ENCODE results near the gene CCDC172. TPM values are rescaled to one million over a fixed set of nuclear protein-coding genes. Genes with fewer than 3 reads are reported as not detected.
"Not testable (repeated sequence)": the region's sequence is repeated elsewhere in the genome, so short reads cannot be mapped to it uniquely, and the experiment has no call there.

The CCDC172 gene
- total RNA-seq, 1 experiment from 2014 or later: not detected

DNA sequence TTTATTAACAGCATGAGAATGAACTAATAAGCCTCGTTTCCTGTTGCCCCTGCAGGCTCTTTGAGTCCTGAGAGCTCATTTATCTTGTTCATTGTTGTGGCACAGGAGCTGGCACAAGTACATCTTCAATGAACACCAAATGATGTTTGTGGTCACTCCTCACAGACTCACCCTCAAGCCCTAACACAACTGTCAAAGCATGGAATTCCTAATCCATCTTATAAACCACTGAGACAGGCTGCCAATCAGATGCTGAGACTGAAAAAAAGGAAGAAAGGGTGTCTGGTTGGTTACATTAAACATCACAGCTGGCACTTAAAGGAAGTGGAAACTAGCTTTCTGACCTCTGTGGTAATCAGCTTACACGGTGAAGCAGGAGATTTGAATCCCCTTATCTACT lies 7.7 kb upstream of the CCDC172 start:
- no peak for DNase-seq
- no peaks in the 10 kb centered on the region for H3K27me3 ChIP-seq
- no peak overlapping the region for H3K4me3 ChIP-seq
- H3K36me3 ChIP-seq: no peaks in the 10 kb centered on the region
- no peaks in the 10 kb centered on the region for H3K9me3 ChIP-seq

DNA sequence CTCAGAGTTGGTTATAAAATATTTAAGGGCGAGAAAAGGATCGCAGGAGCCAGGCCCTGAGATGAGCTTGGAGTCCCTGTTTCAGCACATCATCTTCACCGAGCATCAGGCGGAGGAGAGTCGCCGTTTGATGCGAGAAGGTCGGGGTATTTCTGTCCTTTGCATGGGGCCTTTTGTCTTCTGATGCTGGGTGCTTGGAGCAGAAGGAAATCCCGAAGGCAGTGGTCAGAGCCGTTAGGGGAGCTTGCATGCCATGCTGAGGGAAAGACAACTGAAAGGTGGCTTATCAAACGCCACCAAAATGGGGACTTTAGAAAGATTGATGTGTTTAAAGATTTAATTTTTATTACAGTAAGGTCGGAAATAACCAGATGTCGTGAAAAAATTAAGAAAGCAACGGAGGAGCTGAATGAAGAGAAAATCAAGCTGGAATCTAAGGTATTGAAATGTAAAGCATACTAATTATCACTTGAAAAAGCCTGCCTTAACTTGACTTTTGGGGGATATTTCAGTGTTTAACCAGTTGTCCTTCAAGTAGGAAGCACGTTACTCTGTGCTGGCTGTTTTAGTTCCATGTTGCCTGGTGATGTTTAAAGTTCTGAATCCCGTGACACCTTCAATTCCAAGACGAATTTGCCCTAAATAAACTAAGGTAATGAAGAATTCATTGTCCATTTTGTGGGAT lies 845 bp downstream of the CCDC172 start:
- DNase-seq: no peak
- Histone ChIP-seq H3K9me3 (no peaks in the 10 kb centered on the region), H3K27me3 (no peaks in the 10 kb centered on the region)

DNA sequence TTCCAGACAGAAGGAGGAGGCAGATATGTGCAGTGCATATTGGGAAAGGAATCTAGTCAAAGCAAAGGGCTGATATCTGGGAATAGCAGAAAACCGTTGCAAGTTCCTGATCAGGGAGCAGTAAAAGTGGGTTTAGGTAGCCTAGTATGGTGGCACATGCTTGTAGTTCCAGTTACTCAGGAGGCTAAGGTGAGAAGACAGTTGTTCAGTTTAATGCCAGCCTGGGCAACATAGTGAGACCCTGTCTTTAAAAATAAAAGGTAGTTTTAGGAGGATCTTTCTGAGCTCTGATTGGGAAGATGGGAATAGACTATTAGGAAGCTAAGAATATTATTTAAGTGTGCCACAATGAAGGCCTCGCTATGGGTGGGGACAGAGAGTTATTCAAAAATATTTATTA lies 1.7 kb downstream of the CCDC172 start:
- Histone ChIP-seq H3K9me3 (no peaks in the 10 kb centered on the region), H3K36me3 (no peaks in the 10 kb centered on the region), H3K27me3 (no peaks in the 10 kb centered on the region), H3K4me3 (no peak overlapping the region)
- DNase-seq: no peak

More for the DNA sequence above, 845 bp downstream of the CCDC172 start:
- H3K4me3 ChIP-seq: no peak overlapping the region
- no peaks in the 10 kb centered on the region for H3K36me3 ChIP-seq

DNA sequence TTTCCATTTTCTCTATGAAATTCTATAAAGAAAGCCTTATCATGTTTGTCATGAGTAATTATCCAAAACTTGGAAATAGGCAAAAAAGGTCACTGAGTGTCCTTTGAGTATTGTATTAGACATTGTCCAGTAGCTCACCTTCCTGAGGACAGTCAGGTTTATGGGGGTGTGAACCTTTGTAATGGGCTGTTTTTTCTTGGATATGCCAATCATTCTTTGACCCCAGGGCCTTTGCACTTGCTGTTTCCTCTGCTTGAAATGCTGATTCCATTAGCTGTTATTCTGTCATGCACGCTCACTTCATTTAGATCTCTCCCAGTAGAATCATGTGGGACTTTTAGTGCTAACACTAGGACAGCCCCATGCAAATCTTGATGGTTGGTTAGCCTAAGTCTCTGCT lies 4.9 kb downstream of the CCDC172 start:
- Histone ChIP-seq H3K4me3 (no peak overlapping the region), H3K9me3 (no peaks in the 10 kb centered on the region), H3K36me3 (no peaks in the 10 kb centered on the region), H3K27me3 (no peaks in the 10 kb centered on the region)
- no peak for DNase-seq

DNA sequence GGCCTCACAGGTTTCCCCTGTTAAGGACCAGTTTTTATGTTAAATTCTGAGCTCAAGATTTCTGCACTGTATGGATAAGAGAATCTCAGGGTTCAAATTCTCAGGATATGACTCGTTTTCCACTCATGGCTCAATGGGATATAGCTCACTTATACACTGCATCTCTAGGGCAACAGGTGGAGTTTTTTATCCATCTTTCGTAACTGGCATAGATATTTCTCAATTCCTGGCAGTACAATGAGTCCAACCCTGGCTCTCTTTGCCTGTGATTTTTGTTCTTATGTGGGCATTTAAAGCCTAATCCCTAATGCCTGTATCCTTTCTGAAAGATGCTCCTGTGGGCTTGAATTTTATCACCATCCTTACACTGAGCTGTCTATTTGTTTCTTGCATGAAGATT lies 7.6 kb downstream of the CCDC172 start:
- no peak overlapping the region for H3K4me3 ChIP-seq
- no peak for DNase-seq

DNA sequence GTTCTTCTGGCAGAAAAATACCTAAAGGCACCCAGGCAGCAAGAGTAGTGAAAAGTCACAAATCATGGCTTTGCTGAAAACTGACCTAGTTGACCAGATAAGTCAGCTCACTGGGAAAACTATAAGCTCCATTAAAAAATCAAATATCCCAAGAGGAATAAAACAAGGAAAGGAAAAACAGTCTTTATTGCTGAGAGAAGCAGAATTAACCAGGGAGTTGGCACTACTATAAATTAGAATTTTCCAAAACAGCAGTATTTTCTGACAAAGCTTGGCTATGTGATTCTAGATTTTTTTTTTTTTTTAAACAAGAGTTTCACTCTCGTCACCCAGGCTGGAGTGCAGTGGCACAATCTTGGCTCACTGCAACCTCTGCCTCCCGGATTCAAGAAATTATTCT lies 12.6 kb downstream of the CCDC172 start:
- no peak for DNase-seq
- H3K4me3 ChIP-seq: no peak overlapping the region
- no peaks in the 10 kb centered on the region for H3K27me3 ChIP-seq
- no peaks in the 10 kb centered on the region for H3K9me3 ChIP-seq
- no peaks in the 10 kb centered on the region for H3K36me3 ChIP-seq

More for the DNA sequence above, 7.6 kb downstream of the CCDC172 start:
- Histone ChIP-seq H3K27me3 (no peaks in the 10 kb centered on the region), H3K36me3 (no peaks in the 10 kb centered on the region), H3K9me3 (no peaks in the 10 kb centered on the region)

DNA sequence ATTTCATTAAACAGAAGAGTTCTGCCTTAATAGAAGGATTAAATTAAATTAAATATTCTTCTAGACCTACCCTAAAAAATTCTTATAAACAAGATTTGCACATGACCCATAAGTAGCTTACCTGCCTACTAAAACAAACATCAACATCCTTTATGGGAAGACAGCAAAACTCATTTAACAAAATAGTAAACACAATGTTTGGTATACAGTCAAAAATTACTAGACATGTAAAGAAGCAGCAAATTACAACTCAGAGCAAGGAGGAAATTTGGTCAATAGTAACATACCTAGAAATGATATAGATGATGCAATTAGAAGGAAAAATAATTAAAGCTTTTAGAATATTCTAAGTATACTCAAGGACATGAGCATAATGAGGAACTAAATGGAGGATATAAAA lies 27.9 kb downstream of the CCDC172 start:
- Histone ChIP-seq H3K9me3 (0 out of 2 replicates have a peak, but pooled peaks cover 2% of the 10 kb centered on the region), H3K27me3 (no peaks in the 10 kb centered on the region), H3K36me3 (no peaks in the 10 kb centered on the region), H3K4me3 (no peak overlapping the region)
- DNase-seq: no peak

DNA sequence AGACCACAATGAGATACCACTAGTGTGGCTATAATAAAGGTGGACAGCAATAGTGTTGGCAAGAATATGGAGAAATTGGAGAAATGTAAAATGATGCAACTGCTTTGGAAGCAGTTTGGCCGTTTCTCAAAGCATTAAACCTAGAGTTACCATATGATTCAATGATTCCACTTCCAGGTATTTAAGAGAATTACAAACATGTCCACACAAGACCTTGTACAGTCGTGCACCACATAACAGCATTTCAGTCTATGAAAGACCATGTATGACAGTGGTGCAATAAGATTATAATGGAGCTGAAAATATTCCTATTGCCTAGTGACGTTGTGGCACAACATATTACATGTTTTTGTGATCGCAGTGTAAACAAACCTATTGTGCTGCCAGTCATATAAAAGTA lies 29.6 kb downstream of the CCDC172 start:
- H3K27me3 ChIP-seq: no peaks in the 10 kb centered on the region

DNA sequence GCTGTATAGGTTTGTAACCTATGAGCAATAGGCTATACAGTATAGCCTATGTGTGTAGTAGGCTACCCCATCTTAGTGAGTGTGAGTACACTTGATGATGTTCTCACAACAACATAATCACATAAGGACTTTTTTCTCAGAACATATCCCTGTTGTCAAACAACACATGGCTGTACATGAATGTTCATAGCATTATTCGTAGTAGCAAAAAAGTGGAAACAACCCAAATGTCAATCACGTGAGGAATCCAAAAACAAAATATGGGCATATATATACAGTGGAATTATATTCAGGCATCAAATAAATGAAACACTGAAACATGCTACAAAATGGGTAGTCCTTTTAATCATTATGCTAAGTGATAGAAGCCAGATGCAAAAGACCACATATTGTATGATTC lies 31.1 kb downstream of the CCDC172 start:
- Histone ChIP-seq H3K27me3 (no peaks in the 10 kb centered on the region), H3K4me3 (no peak overlapping the region), H3K9me3 (0 out of 2 replicates have a peak, but pooled peaks cover 2% of the 10 kb centered on the region), H3K36me3 (no peaks in the 10 kb centered on the region)
- no peak for DNase-seq

More for the DNA sequence above, 29.6 kb downstream of the CCDC172 start:
- Histone ChIP-seq H3K9me3 (0 out of 2 replicates have a peak, but pooled peaks cover 2% of the 10 kb centered on the region), H3K4me3 (no peak overlapping the region), H3K36me3 (no peaks in the 10 kb centered on the region)
- no peak for DNase-seq

DNA sequence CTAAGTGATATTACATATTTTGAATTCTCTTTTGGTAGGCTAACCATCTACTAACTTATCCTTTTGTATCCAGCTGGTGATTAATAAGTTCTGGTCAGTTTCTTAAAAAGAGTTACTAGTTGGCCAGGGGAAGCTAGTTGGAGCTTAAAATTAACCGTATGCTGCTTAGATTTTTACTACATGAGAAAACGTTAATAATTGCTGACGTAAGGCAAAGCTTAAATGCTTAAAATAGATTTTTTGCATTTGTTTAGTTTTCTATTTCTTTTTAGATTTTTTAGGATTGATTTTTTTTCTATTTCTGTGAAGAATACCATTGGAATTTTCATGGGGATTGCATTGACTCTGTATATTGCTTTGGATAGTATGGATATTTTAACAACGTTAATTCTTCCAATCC lies 32.6 kb downstream of the CCDC172 start:
- Histone ChIP-seq H3K27me3 (no peaks in the 10 kb centered on the region), H3K9me3 (0 out of 2 replicates have a peak, but pooled peaks cover 2% of the 10 kb centered on the region), H3K4me3 (no peak overlapping the region), H3K36me3 (no peaks in the 10 kb centered on the region)
- DNase-seq: no peak

DNA sequence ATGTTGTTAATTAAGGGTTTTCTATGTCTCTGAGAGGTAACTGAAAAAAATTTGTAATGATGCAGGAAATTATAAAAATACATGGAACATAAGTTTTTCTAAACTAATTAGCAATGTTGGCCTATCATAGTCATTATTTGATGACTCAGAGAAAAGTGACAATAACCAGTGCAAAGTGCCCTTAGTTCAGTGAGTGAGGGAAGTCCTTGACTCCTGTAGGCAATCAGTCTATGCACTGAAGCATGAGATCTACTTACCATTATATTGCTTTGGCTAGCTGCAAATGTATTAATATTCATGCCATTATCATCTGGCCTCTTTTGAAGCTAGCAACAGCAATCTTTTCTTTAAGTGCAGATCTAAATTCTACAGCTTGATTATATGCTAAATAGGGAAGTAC lies 40.6 kb downstream of the CCDC172 start:
- DNase-seq: no peak
- no peaks in the 10 kb centered on the region for H3K36me3 ChIP-seq
- H3K4me3 ChIP-seq: no peak overlapping the region
- H3K27me3 ChIP-seq: no peaks in the 10 kb centered on the region
- H3K9me3 ChIP-seq: no peaks in the 10 kb centered on the region

DNA sequence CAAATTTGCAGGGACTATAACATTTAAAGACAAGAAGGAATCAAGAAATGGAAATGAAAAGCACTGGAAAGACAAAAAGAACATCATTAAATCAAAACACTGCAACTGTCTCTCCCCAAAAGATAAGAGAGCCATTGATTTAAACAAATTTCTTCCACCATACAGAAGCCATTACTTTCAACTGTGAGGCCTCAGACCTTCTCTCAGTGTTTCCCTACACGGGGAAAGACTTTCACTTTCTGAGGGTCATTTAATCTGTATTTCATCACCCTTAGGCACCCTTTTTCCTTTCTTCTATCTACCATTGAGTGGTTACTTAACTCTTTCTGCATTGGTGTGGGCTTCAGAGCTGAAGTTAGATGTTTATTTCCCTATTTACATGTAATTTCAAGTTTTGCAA lies 47.5 kb downstream of the CCDC172 start:
- Histone ChIP-seq H3K4me3 (peak overlapping the region; percentile 40), H3K27me3 (no peaks in the 10 kb centered on the region), H3K9me3 (no peaks in the 10 kb centered on the region), H3K36me3 (no peaks in the 10 kb centered on the region)
- DNase-seq: no peak

DNA sequence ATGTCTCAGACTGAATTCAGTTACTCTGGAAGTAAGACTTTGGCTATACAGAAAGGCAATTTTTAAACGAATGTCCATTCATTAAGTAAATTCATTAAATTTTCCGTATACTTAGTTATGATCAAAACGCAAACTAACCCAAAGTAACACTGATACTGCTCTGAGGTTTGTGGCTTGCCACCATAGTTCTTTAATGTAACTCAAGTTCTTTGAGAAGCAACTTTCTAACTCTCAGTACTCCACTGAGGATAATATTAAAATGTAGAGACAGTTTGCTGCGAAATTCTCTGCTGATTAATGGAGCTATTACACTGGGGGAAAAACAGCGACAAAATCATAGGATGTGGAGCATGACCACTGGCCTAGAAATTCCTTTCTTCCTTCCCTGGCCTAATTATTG lies 58.0 kb downstream of the CCDC172 start:
- no peaks in the 10 kb centered on the region for H3K27me3 ChIP-seq
- H3K9me3 ChIP-seq: no peaks in the 10 kb centered on the region
- no peak for DNase-seq
- no peaks in the 10 kb centered on the region for H3K36me3 ChIP-seq
- H3K4me3 ChIP-seq: no peak overlapping the region

DNA sequence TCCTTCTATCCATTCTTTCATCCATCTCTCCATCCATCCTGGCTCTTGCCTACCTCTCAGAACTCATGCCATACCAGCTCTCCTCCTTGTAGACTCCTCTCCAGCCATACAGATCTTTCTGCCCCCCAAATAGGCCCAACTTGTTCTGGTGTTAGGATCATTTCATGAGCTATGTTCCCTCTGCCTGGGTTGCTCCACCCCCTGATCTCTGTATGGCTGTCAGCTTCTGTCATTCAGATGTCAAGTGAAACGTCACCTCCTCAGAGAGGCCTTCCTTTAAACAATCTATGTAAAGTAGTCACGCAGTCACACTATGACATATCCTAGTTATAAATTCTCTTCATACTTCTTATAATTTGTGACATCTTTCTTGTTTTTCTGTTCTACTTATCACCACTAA lies 61.1 kb downstream of the CCDC172 start:
- Histone ChIP-seq H3K36me3 (no peaks in the 10 kb centered on the region), H3K4me3 (no peak overlapping the region), H3K9me3 (no peaks in the 10 kb centered on the region), H3K27me3 (no peaks in the 10 kb centered on the region)
- DNase-seq: no peak

DNA sequence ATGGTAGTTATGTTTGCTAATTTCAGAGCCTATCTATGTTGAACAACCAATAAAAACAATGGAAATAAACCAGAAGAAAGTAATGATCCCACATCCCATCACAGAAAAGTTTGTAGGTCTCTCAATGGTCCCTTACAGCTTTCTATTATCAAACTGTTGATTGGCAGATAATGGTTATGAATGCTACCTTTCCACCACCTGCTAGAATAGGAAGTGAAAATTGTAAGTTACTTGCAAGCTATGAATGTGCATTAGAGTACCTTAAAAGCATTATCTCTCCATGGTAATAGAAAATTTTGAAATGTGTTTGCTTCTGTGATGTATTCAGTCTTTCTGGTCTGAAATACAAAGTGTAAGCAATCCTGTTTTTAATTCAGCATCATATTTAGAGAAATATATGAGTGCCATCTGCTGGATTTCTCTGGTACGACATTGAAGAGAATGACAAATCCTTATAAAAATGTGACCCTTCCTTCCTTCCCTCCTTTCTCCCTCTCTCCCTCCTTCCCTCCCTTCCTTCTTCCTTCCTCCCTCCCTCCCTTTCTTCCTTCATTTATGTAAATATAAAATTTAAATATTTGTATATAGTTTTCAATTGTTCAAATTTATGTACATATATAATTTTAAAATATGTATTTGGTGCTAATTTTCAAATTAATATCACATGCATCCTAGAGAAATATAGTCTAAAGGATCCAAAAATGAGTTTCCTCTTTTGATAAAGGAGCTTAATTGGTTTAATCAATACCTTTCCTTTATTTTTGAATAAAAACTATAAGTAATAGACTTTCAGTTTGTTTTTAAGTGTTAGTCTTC lies 62.0 kb downstream of the CCDC172 start:
- no peak for DNase-seq
- no peaks in the 10 kb centered on the region for H3K9me3 ChIP-seq
- no peaks in the 10 kb centered on the region for H3K36me3 ChIP-seq
- H3K27me3 ChIP-seq: no peaks in the 10 kb centered on the region
- no peak overlapping the region for H3K4me3 ChIP-seq

DNA sequence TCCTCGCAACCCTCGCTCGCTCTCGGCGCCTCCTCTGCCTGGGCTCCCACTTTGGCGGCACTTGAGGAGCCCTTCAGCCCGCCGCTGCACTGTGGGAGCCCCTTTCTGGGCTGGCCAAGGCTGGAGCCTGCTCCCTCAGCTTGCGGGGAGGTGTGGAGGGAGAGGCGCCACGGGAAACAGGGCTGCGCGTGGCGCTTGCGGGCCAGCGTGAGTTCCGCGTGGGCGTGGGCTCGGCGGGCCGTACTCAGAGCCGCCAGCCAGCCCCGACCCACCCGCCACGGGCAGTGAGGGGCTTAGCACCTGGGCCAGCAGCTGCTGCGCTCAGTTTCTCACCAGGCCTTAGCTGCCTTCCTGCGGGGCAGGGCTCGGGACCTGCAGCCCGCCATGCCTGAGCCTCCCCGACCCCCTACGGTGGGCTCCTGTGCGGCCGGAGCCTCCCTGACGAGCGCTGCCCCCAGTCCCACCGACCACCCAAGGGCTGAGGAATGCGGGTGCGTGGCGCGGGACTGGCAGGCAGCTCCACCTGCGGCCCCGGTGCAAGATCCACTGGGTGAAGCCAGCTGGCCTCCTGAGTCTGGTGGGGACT lies 69.1 kb downstream of the CCDC172 start:
- H3K36me3 ChIP-seq, H3K4me3 ChIP-seq, H3K27me3 ChIP-seq, H3K9me3 ChIP-seq, DNase-seq: not testable (repeated sequence)

DNA sequence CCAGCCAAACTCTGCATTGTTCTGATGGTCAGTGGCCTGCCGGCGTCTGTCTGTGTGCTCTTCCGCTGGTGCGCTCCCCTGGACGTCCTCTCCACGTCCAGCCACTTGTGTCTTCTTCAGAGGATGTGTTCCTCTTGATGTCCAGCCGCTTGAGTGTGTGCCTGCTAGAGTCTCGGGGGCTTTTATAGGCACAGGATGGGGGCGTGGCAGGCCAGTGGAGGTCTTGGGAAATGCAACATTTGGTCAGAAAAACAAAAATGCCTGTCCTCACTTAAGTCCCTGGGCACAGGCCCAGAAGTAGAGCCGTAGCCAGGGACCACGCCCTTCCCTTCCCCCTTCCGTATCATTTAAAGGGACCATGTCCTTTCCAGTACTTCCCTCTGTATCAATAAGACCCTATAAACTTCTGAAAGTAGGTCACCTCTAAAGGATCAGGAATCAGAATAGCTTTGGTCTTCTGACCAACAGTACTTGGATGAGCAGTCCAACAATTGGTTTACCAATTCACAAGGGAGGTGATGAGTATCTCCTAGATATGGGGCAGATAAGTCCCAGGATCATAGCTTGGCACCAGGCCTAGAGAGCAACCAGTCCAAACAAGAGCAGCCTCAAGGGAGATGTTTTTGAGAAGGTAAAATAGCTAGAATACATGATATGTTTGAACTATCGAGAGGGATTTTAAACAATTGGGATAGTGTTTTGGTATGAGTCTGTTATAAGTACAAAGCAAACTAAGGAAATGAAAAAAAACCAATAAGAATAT lies 71.2 kb downstream of the CCDC172 start:
- no peaks in the 10 kb centered on the region for H3K27me3 ChIP-seq
- no peaks in the 10 kb centered on the region for H3K36me3 ChIP-seq
- no peaks in the 10 kb centered on the region for H3K9me3 ChIP-seq
- H3K4me3 ChIP-seq: no peak overlapping the region
- DNase-seq: no peak

All from MG63 (cell line).